WTC11 (cell line): ENCODE results near the gene LAMA3. TPM values are rescaled to one million over a fixed set of nuclear protein-coding genes. Genes with fewer than 3 reads are reported as not detected.

ENCODE experiments used
- ATAC-seq: fragments of 200-7000 bp; cut with Tn5 transposase; 2 replicates; pipeline ENCODE4 v1.10.0; 2021; ENCODE audit warnings: mild to moderate bottlenecking, moderate library complexity
- CTCF ChIA-PET: fragments of 300-600 bp; sonication (Branson Sonifier 250); formaldehyde crosslinking; loops from one replicate; lab custom pipeline; 2021; ENCODE audit warnings: antibody characterized with exemption; lab: Charles Lee
- POLR2A ChIA-PET: fragments of 350-600 bp; sonication (Branson Sonifier 250); formaldehyde crosslinking; loops from one replicate; lab custom pipeline; 2021; ENCODE audit warnings: antibody characterized with exemption; lab: Charles Lee
- DNase-seq: peaks from one replicate; pipeline ENCODE4 v3.0.0; 2021; ENCODE audit warnings: low spot score
- H3K27ac Mint-ChIP-seq: 2 replicates; pipeline ENCODE4 v1.8.0; 2021; ENCODE audit warnings: mixed read lengths
- H3K27me3 Mint-ChIP-seq: 2 replicates; pipeline ENCODE4 v1.8.0; 2021; ENCODE audit warnings: low read depth, mild to moderate bottlenecking, moderate library complexity, mixed read lengths
- H3K36me3 Mint-ChIP-seq: 2 replicates; pipeline ENCODE4 v1.8.0; 2021; ENCODE audit warnings: mixed read lengths
- H3K4me1 Mint-ChIP-seq: 2 replicates; pipeline ENCODE4 v1.8.0; 2022; ENCODE audit warnings: mixed read lengths
- H3K4me3 Mint-ChIP-seq: 2 replicates; pipeline ENCODE4 v1.8.0; 2021; ENCODE audit warnings: mild to moderate bottlenecking, moderate library complexity, mixed read lengths
- H3K9me3 Mint-ChIP-seq: 2 replicates; pipeline ENCODE4 v1.8.0; 2021; ENCODE audit warnings: mixed read lengths
- CBFB ChIP-seq: sonication (generic); formaldehyde crosslinking; IDR thresholded peaks from 2 replicates; pipeline ENCODE4 v1.8.1; 2022; ENCODE audit warnings: mild to moderate bottlenecking, low read depth, missing genetic modification reagents
- ELF4 ChIP-seq: sonication (generic); formaldehyde crosslinking; IDR thresholded peaks from 2 replicates; pipeline ENCODE4 v1.8.1; 2022; ENCODE audit warnings: low read depth, mild to moderate bottlenecking, moderate library complexity, missing genetic modification reagents
- ERG ChIP-seq: fragments of 250-450 bp; sonication (Bioruptor Pico); IDR thresholded peaks from 2 replicates; pipeline ENCODE4 v1.8.0; 2021; ENCODE audit warnings: mild to moderate bottlenecking
- GABPB1 ChIP-seq: sonication (generic); formaldehyde crosslinking; IDR thresholded peaks from 2 replicates; pipeline ENCODE4 v1.8.1; 2023; ENCODE audit warnings: mild to moderate bottlenecking, missing genetic modification reagents
- HMGA2 ChIP-seq: fragments of 250-450 bp; sonication (Bioruptor Pico); IDR thresholded peaks from 2 replicates; pipeline ENCODE4 v1.4.0; 2021; ENCODE audit warnings: mild to moderate bottlenecking, moderate library complexity
- JUN ChIP-seq: sonication (generic); formaldehyde crosslinking; IDR thresholded peaks from 2 replicates; pipeline ENCODE4 v1.8.0; 2023; ENCODE audit warnings: mild to moderate bottlenecking, missing genetic modification reagents
- MXD4 ChIP-seq: fragments of 250-450 bp; sonication (Bioruptor Pico); IDR thresholded peaks from 2 replicates; pipeline ENCODE4 v1.8.0; 2021; ENCODE audit warnings: mild to moderate bottlenecking, moderate library complexity, borderline replicate concordance
- NFE2L1 ChIP-seq: sonication (generic); formaldehyde crosslinking; IDR thresholded peaks from 2 replicates; pipeline ENCODE4 v1.8.1; 2023; ENCODE audit warnings: missing genetic modification reagents
- NR1H2 ChIP-seq: sonication (generic); formaldehyde crosslinking; IDR thresholded peaks from 2 replicates; pipeline ENCODE4 v1.9.0; 2021; ENCODE audit warnings: mild to moderate bottlenecking, moderate library complexity, missing genetic modification reagents
- NR2C2 ChIP-seq: sonication (generic); formaldehyde crosslinking; IDR thresholded peaks from 2 replicates; pipeline ENCODE4 v1.8.0; 2022; ENCODE audit warnings: mild to moderate bottlenecking, missing genetic modification reagents
- NR3C1 ChIP-seq: sonication (generic); formaldehyde crosslinking; conservative IDR thresholded peaks from 2 replicates; pipeline ENCODE4 v1.8.1; 2023; ENCODE audit warnings: low read depth, mild to moderate bottlenecking, missing genetic modification reagents
- OVOL2 ChIP-seq: fragments of 250-450 bp; sonication (Bioruptor Pico); IDR thresholded peaks from 2 replicates; pipeline ENCODE4 v1.9.0; 2021; ENCODE audit warnings: mild to moderate bottlenecking, borderline replicate concordance
- SMAD3 ChIP-seq: sonication (generic); formaldehyde crosslinking; IDR thresholded peaks from 2 replicates; pipeline ENCODE4 v1.8.0; 2022; ENCODE audit warnings: missing genetic modification reagents, mild to moderate bottlenecking, borderline replicate concordance
- SOX15 ChIP-seq: fragments of 250-450 bp; sonication (Bioruptor Pico); IDR thresholded peaks from 2 replicates; pipeline ENCODE4 v1.9.0; 2021; ENCODE audit warnings: mild to moderate bottlenecking
- SP1 ChIP-seq: sonication (generic); formaldehyde crosslinking; conservative IDR thresholded peaks from 2 replicates; pipeline ENCODE4 v1.8.1; 2022; ENCODE audit warnings: missing genetic modification reagents
- TCF7 ChIP-seq: sonication (generic); formaldehyde crosslinking; IDR thresholded peaks from 2 replicates; pipeline ENCODE4 v1.8.0; 2022; ENCODE audit warnings: mild to moderate bottlenecking, low read depth, missing genetic modification reagents, moderate library complexity
- TEAD4 ChIP-seq: sonication (generic); formaldehyde crosslinking; IDR thresholded peaks from 2 replicates; pipeline ENCODE4 v1.8.0; 2022; ENCODE audit warnings: mild to moderate bottlenecking, missing genetic modification reagents
- ZNF138 ChIP-seq: sonication (generic); formaldehyde crosslinking; conservative IDR thresholded peaks from 2 replicates; pipeline ENCODE4 v1.8.1; 2022; ENCODE audit warnings: mild to moderate bottlenecking, moderate library complexity, missing genetic modification reagents
- ZNF263 ChIP-seq: sonication (generic); formaldehyde crosslinking; IDR thresholded peaks from 2 replicates; pipeline ENCODE4 v1.8.1; 2022; ENCODE audit warnings: low read depth, mild to moderate bottlenecking, moderate library complexity, missing genetic modification reagents
- ZNF416 ChIP-seq: fragments of 250-450 bp; sonication (Bioruptor Pico); IDR thresholded peaks from 2 replicates; pipeline ENCODE4 v1.9.0; 2021; ENCODE audit warnings: mild to moderate bottlenecking, inconsistent platforms
- ZNF671 ChIP-seq: fragments of 250-450 bp; sonication (Bioruptor Pico); IDR thresholded peaks from 2 replicates; pipeline ENCODE4 v1.8.0; 2021; ENCODE audit warnings: mild to moderate bottlenecking
- total RNA-seq: library from RNA; stranded (reverse); gene quantifications from 3 replicates; pipeline ENCODE4 v1.2.3, GENCODE V29; 2021
- TF ChIP-seq, protein P1 (sequence below): sonication (generic); formaldehyde crosslinking; IDR thresholded peaks from 2 replicates; pipeline ENCODE4 v1.8.0; 2023; ENCODE audit warnings: missing genetic modification reagents
- TF ChIP-seq, protein P2 (sequence below): sonication (generic); formaldehyde crosslinking; IDR thresholded peaks from 2 replicates; pipeline ENCODE4 v1.8.0; 2022; ENCODE audit warnings: mild to moderate bottlenecking, missing genetic modification reagents
- TF ChIP-seq, protein P3 (sequence below): fragments of 250-450 bp; sonication (Bioruptor Pico); IDR thresholded peaks from 2 replicates; pipeline ENCODE4 v1.9.0; 2021; ENCODE audit warnings: mild to moderate bottlenecking
- TF ChIP-seq, protein P4 (sequence below): sonication (generic); formaldehyde crosslinking; IDR thresholded peaks from 2 replicates; pipeline ENCODE4 v1.8.1; 2022; ENCODE audit warnings: mild to moderate bottlenecking, missing genetic modification reagents, moderate library complexity, borderline replicate concordance
- TF ChIP-seq, protein P5 (sequence below): fragments of 200-600 bp; IDR thresholded peaks from 2 replicates; pipeline ENCODE4 v1.8.0; 2022; ENCODE audit warnings: antibody characterized with exemption

LAMA3 gene
- total RNA-seq, 1 experiment from 2014 or later: 0.83 TPM

GRCh38 chr18:23793051-23793450, 103.8 kb downstream of the LAMA3 start (continued):
- no peak for TF ChIP-seq NR2C2 (CRISPR knock-in tag)
- TF ChIP-seq, protein P1, sequence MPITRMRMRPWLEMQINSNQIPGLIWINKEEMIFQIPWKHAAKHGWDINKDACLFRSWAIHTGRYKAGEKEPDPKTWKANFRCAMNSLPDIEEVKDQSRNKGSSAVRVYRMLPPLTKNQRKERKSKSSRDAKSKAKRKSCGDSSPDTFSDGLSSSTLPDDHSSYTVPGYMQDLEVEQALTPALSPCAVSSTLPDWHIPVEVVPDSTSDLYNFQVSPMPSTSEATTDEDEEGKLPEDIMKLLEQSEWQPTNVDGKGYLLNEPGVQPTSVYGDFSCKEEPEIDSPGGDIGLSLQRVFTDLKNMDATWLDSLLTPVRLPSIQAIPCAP (CRISPR knock-in tag): no peak

DNA sequence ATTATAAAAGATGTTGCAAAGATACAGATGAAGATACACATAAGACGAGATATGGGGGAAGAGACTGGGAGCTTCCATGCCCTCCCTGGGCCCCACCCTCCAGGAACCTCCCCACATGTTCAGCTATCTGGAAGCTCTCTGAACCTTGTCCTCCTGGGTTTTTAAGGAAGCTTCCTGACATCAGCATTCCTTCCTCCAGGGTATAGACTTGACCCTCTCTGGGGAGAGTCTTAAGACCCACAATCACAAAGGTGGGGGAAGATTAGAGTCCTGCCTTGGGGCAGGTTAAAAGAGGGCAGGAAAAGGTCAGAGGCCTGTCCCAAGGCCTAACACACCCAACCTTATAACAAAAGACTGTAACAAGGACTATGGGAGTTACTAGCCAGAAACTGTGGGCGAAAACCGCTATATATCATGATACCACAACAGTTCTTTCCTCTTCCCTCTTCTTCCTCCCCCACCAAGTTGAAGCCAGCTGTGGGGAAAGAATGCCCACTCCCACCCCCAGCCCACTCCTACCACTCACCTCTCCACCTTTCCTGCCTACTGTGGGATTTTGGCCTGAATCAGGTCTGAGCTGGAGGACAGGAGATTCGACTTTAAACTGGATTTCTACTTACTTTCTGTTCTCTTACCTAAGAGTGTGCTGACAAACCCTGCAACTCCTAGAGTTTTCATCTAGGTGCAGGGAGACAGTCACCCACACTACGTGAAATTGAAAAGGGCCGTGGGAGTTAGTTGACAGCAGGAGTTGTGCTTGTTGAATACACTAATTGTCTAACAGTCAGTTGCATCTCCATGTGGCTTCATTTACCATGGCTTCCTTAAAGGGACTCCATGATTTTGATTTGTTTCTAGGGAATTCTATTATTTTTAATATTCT, 105.0 kb downstream of the LAMA3 start:
- H3K27me3 Mint-ChIP-seq: peaks cover 3% of the 10 kb centered on the region; the same call in 1 of the 2 replicates
- H3K4me1 Mint-ChIP-seq: no peaks in the 10 kb centered on the region
- H3K9me3 Mint-ChIP-seq: peaks cover 13% of the 10 kb centered on the region
- H3K36me3 Mint-ChIP-seq: peaks cover 7% of the 10 kb centered on the region
- no peak overlapping the region for H3K27ac Mint-ChIP-seq
- no peak overlapping the region for H3K4me3 Mint-ChIP-seq
- ChIA-PET POLR2A (no interaction called here), CTCF (interaction anchor here (0.6 kb wide), 1 partner anchor 68 kb away, joined by 4 read pairs; no protein-coding TSS in a partner anchor)
- TF ChIP-seq, protein P2, sequence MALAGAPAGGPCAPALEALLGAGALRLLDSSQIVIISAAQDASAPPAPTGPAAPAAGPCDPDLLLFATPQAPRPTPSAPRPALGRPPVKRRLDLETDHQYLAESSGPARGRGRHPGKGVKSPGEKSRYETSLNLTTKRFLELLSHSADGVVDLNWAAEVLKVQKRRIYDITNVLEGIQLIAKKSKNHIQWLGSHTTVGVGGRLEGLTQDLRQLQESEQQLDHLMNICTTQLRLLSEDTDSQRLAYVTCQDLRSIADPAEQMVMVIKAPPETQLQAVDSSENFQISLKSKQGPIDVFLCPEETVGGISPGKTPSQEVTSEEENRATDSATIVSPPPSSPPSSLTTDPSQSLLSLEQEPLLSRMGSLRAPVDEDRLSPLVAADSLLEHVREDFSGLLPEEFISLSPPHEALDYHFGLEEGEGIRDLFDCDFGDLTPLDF (CRISPR knock-in tag): no peak
- TF ChIP-seq NR2C2 (CRISPR knock-in tag) (no peak), TEAD4 (CRISPR knock-in tag) (no peak), HMGA2 (CRISPR knock-in tag) (no peak), NR1H2 (CRISPR knock-in tag) (no peak), NFE2L1 (CRISPR knock-in tag) (no peak), SMAD3 (CRISPR knock-in tag) (no peak), ZNF416 (CRISPR knock-in tag) (no peak), MXD4 (CRISPR knock-in tag) (no peak), NR3C1 (CRISPR knock-in tag) (no peak), SOX15 (no peak), ZNF671 (CRISPR knock-in tag) (no peak), GABPB1 (no peak), JUN (CRISPR knock-in tag) (no peak), CBFB (CRISPR knock-in tag) (no peak), SP1 (CRISPR knock-in tag) (no peak)
- TF ChIP-seq, protein P3, sequence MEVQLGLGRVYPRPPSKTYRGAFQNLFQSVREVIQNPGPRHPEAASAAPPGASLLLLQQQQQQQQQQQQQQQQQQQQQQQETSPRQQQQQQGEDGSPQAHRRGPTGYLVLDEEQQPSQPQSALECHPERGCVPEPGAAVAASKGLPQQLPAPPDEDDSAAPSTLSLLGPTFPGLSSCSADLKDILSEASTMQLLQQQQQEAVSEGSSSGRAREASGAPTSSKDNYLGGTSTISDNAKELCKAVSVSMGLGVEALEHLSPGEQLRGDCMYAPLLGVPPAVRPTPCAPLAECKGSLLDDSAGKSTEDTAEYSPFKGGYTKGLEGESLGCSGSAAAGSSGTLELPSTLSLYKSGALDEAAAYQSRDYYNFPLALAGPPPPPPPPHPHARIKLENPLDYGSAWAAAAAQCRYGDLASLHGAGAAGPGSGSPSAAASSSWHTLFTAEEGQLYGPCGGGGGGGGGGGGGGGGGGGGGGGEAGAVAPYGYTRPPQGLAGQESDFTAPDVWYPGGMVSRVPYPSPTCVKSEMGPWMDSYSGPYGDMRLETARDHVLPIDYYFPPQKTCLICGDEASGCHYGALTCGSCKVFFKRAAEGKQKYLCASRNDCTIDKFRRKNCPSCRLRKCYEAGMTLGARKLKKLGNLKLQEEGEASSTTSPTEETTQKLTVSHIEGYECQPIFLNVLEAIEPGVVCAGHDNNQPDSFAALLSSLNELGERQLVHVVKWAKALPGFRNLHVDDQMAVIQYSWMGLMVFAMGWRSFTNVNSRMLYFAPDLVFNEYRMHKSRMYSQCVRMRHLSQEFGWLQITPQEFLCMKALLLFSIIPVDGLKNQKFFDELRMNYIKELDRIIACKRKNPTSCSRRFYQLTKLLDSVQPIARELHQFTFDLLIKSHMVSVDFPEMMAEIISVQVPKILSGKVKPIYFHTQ: no peak
- DNase-seq (no peak), ATAC-seq (no peak; the same call in 1 of the 2 replicates)

DNA sequence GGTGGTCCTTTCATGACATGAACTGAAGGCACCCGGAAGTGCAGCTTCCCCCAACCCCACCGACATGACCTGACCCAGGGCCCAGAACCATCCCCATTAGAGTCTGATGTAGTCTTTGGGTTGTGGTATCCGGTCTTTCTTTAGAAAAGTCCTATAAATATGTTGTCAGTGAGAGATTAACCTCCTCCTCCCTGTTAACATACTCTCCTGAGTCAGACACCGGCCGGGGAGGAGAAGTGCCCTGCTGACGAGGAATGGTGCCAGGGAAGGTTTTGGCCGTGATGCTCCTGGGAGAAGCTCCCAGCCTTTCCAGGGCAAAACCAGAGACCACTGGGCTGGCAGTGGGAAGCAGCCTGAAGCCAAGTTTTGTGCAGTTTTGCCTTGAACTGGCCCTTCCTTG, 109.0 kb downstream of the LAMA3 start:
- Mint-ChIP-seq H3K36me3 (no peaks in the 10 kb centered on the region), H3K4me3 (no peak overlapping the region), H3K4me1 (no peaks in the 10 kb centered on the region), H3K27me3 (no peaks in the 10 kb centered on the region), H3K27ac (no peak overlapping the region), H3K9me3 (peaks cover 6% of the 10 kb centered on the region)
- DNase-seq (no peak), ATAC-seq (no peak)
- POLR2A ChIA-PET: interaction anchor here (0.6 kb wide), 1 partner anchor 413 kb away, joined by 4 read pairs; no protein-coding TSS in a partner anchor
- CTCF ChIA-PET: no interaction called here
- TF ChIP-seq, protein P4, sequence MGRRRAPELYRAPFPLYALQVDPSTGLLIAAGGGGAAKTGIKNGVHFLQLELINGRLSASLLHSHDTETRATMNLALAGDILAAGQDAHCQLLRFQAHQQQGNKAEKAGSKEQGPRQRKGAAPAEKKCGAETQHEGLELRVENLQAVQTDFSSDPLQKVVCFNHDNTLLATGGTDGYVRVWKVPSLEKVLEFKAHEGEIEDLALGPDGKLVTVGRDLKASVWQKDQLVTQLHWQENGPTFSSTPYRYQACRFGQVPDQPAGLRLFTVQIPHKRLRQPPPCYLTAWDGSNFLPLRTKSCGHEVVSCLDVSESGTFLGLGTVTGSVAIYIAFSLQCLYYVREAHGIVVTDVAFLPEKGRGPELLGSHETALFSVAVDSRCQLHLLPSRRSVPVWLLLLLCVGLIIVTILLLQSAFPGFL (CRISPR knock-in tag): no peak
- TF ChIP-seq SOX15 (no peak), HMGA2 (CRISPR knock-in tag) (no peak), ZNF416 (CRISPR knock-in tag) (no peak), ELF4 (CRISPR knock-in tag) (no peak), OVOL2 (CRISPR knock-in tag) (no peak), ZNF263 (CRISPR knock-in tag) (no peak), TCF7 (CRISPR knock-in tag) (no peak), ERG (CRISPR knock-in tag) (no peak), ZNF138 (CRISPR knock-in tag) (no peak)
- TF ChIP-seq, protein P5, sequence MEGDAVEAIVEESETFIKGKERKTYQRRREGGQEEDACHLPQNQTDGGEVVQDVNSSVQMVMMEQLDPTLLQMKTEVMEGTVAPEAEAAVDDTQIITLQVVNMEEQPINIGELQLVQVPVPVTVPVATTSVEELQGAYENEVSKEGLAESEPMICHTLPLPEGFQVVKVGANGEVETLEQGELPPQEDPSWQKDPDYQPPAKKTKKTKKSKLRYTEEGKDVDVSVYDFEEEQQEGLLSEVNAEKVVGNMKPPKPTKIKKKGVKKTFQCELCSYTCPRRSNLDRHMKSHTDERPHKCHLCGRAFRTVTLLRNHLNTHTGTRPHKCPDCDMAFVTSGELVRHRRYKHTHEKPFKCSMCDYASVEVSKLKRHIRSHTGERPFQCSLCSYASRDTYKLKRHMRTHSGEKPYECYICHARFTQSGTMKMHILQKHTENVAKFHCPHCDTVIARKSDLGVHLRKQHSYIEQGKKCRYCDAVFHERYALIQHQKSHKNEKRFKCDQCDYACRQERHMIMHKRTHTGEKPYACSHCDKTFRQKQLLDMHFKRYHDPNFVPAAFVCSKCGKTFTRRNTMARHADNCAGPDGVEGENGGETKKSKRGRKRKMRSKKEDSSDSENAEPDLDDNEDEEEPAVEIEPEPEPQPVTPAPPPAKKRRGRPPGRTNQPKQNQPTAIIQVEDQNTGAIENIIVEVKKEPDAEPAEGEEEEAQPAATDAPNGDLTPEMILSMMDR: no peak
